22Rv1 (cell line): ENCODE results near the gene KCNJ9.

Source experiments
- ZFX ChIP-seq: fragments of 450-650 bp; IDR thresholded peaks from 2 replicates; pipeline ENCODE4 v1.6.1; 2017; ENCODE audit warnings: antibody characterized with exemption, borderline replicate concordance
- TF ChIP-seq, protein P1 (sequence below): fragments of 450-650 bp; IDR thresholded peaks from 2 replicates; pipeline ENCODE4 v1.5.1; 2017; ENCODE audit warnings: mild to moderate bottlenecking

GRCh38 chr1:160124705-160125478 is 43.6 kb downstream of the KCNJ9 start:
- TF ChIP-seq, protein P1, sequence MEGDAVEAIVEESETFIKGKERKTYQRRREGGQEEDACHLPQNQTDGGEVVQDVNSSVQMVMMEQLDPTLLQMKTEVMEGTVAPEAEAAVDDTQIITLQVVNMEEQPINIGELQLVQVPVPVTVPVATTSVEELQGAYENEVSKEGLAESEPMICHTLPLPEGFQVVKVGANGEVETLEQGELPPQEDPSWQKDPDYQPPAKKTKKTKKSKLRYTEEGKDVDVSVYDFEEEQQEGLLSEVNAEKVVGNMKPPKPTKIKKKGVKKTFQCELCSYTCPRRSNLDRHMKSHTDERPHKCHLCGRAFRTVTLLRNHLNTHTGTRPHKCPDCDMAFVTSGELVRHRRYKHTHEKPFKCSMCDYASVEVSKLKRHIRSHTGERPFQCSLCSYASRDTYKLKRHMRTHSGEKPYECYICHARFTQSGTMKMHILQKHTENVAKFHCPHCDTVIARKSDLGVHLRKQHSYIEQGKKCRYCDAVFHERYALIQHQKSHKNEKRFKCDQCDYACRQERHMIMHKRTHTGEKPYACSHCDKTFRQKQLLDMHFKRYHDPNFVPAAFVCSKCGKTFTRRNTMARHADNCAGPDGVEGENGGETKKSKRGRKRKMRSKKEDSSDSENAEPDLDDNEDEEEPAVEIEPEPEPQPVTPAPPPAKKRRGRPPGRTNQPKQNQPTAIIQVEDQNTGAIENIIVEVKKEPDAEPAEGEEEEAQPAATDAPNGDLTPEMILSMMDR, result peak; percentile 23; the same call in 1 of the 2 replicates
- no peak for TF ChIP-seq ZFX
